A549 (cell line): Measurements from ENCODE around the gene OR4D11. TPM values are rescaled to one million over a fixed set of nuclear protein-coding genes. Genes with fewer than 3 reads are reported as not detected.

Source experiments
- polyA plus RNA-seq, 4 experiments: library from polyadenylated mRNA; depleted of rRNA in 3 of 4; stranded (reverse); fragments of >200 nt; fragmentation: RNase III in 1 of 4; extraction: RNeasy Plus Mini Kit Qiagen cat#74134 plus additional on column Dnase treatment in 1 of 4; gene quantifications; 2 replicates in 3 of 4; 3 replicates in 1 of 4; pipeline ENCODE4 v1.2.3, GENCODE V29; 2011 to 2017

The OR4D11 gene
- polyA plus RNA-seq, 2 of the 4 experiments (the other 2 are of a cell fraction): not detected

Other genes with a start within 250 kb of the OR4D11 start
- gene OR5AN1, start 144.7 kb upstream of the OR4D11 start, polyA plus RNA-seq (2011; rRNA removed): not detected in 2 replicates
- not detected in 3 replicates for gene OR5AN1, start 144.7 kb upstream of the OR4D11 start, polyA plus RNA-seq (2017; fragmentation: RNase III; extraction: RNeasy Plus Mini Kit Qiagen cat#74134 plus additional on column Dnase treatment)
- gene OR5A2, start 77.2 kb upstream of the OR4D11 start, polyA plus RNA-seq (2011; rRNA removed): not detected in 2 replicates
- gene OR5A2, start 77.2 kb upstream of the OR4D11 start, polyA plus RNA-seq (2017; fragmentation: RNase III; extraction: RNeasy Plus Mini Kit Qiagen cat#74134 plus additional on column Dnase treatment): not detected in 3 replicates
- not detected in 2 replicates for gene OR5A1, start 67.1 kb upstream of the OR4D11 start, polyA plus RNA-seq (2011; rRNA removed)
- not detected in 3 replicates for gene OR5A1, start 67.1 kb upstream of the OR4D11 start, polyA plus RNA-seq (2017; fragmentation: RNase III; extraction: RNeasy Plus Mini Kit Qiagen cat#74134 plus additional on column Dnase treatment)
- gene OR4D6, start 46.6 kb upstream of the OR4D11 start, polyA plus RNA-seq (2011; rRNA removed): not detected in 2 replicates
- gene OR4D6, start 46.6 kb upstream of the OR4D11 start, polyA plus RNA-seq (2017; fragmentation: RNase III; extraction: RNeasy Plus Mini Kit Qiagen cat#74134 plus additional on column Dnase treatment): not detected in 3 replicates
- not detected in 2 replicates for gene OR4D10, start 30.3 kb upstream of the OR4D11 start, polyA plus RNA-seq (2011; rRNA removed)
- not detected in 3 replicates for gene OR4D10, start 30.3 kb upstream of the OR4D11 start, polyA plus RNA-seq (2017; fragmentation: RNase III; extraction: RNeasy Plus Mini Kit Qiagen cat#74134 plus additional on column Dnase treatment)
- not detected in 2 replicates for gene OR4D9, start 8.0 kb downstream of the OR4D11 start, polyA plus RNA-seq (2011; rRNA removed)
- not detected in 3 replicates for gene OR4D9, start 8.0 kb downstream of the OR4D11 start, polyA plus RNA-seq (2017; fragmentation: RNase III; extraction: RNeasy Plus Mini Kit Qiagen cat#74134 plus additional on column Dnase treatment)
- 31.7 and 39.6 TPM in 2 replicates for gene OSBP, start 112.2 kb downstream of the OR4D11 start, polyA plus RNA-seq (2011; rRNA removed)
- 25.4 to 26.3 TPM (median 25.9 TPM) in 3 replicates for gene OSBP, start 112.2 kb downstream of the OR4D11 start, polyA plus RNA-seq (2017; fragmentation: RNase III; extraction: RNeasy Plus Mini Kit Qiagen cat#74134 plus additional on column Dnase treatment)
- gene PATL1, start 165.5 kb downstream of the OR4D11 start, polyA plus RNA-seq (2011; rRNA removed): 54.6 and 61.4 TPM in 2 replicates
- 36.5 to 40.6 TPM (median 37.2 TPM) in 3 replicates for gene PATL1, start 165.5 kb downstream of the OR4D11 start, polyA plus RNA-seq (2017; fragmentation: RNase III; extraction: RNeasy Plus Mini Kit Qiagen cat#74134 plus additional on column Dnase treatment)
- not detected in 2 replicates for gene OR10V1, start 210.3 kb downstream of the OR4D11 start, polyA plus RNA-seq (2011; rRNA removed)
- not detected in 3 replicates for gene OR10V1, start 210.3 kb downstream of the OR4D11 start, polyA plus RNA-seq (2017; fragmentation: RNase III; extraction: RNeasy Plus Mini Kit Qiagen cat#74134 plus additional on column Dnase treatment)